ENCODE data around the gene TSHZ2.
A peak's percentile ranks its signal among the peaks of the same experiment; 100 is the strongest.
"Not testable (repeated sequence)": the region's sequence is repeated elsewhere in the genome, so short reads cannot be mapped to it uniquely, and the experiment has no call there.

The TSHZ2 gene

DNA sequence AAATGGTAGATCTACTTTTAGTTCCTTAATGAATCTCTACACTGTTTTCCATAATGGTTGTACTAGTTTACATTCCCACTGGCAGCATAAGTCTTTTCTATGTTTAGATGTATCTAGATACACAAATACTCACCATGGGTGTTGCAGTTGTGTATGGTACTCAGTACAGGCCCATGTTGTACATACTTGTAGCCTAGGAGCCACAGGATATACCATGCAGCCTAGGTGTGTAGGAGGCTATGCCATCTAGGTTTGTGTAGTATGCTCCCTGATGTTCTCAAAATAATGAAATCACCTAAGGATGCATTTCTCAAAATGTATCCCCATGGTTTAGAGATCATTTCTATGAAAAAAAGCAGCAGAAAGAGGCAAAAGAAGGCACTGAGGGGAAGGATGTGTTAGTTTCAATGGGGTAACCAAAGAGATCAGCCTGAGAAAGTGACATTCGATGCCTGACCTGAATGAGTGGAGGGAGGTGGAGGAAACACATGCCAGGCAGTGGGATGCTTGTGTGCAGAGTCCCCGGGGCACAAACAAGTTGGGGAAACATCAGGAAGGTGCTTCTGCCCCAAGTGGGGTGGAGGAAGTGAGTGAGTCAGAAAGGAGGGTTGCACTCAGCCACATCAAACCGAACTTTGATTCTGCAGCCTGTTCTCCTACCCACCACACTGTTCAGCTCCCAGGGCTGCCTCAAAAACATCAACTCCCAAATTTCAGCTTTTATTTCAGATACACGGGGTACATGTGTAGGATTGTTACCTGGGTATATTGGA lies 430.3 kb downstream of the TSHZ2 start:
- no peak for DNase-seq

DNA sequence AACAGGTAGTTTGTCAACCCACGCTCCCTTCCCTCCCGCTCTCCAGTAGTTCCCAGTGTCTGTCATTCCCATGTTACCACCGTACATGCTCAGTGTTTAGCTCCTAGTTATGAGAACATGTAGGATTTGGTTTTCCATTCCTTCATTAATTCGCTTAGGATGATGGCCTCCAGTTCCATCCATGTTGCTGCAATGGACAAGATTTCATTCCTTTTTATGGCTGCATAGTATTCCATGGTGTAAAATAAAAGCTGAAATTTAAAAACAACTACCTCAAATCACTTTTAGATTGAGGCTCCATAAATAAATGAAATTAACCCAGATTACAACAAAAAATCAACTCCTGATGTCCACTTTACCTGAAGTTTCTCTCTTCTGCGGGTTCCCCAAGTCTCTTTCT lies 430.9 kb downstream of the TSHZ2 start:
- no peak for DNase-seq

DNA sequence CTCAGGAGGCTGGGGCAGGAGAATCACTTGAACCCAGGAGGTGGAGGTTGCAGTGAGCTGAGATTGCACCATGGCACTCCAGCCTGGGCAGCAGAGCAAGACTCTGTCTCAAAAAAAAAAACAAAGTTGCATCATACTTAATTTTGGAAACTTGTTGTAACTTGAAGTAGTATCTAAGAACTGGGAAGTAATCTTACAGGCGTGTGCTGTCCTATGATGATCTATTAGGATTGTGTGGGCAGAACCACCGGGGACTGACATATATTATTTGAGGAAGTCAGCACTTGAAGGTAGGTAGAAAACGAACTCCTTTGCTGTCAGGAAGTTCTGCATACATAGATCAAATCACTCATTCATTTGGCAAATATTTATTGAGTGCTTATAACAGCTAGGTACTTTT lies 433.0 kb downstream of the TSHZ2 start:
- no peak for DNase-seq

DNA sequence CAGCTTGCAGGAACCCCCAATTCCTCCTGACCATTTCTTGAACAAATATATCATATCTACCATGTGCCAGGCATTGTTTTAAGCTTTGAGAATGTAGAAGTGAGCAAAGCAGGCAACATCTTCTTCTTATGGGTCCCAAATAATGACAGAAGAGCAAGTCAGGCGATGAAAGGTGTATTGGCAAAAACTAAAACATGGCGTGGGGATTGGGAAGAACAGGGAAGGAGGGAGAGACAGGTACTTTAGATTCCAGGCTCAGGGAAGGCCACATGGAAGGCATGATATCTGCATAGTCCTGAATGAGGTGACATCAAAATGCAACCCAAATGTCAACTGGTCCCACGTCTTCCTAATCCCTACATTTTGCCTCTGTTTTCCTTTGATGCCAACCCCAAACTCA lies 434.4 kb downstream of the TSHZ2 start:
- DNase-seq = no peak

DNA sequence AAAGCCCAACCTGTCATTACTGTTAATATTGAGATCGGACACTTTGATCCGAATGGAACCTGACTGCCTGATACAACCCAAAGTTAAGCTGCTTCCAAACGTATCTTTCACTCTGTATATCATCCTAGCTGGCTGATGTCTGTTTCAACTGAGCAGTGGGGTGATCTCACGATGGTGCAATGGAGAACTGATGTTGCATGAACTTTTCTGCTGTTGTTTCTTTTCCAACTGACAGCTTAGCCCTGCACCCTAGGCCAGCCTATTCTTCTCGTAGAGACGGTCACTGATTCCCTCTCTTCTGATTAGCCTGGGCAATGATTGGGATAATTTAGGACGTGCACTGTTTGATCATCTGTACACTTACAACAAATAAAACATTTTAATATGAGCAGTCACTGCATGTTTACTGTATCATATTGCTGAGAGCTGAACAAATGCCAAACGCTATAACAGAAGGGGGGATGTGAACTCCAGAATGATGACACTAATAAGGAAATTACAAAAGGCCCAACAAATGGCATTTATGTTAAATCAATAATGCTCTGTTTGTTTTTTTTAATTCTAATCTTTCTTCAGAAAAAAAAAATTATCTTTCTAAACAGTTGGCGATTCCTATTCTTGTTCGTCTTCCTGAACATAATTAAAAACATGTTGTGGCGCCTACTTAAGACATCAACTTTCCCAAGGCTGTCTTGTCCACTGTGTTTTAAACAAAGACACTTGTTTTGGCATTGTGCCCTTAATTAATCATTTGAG lies 436.7 kb downstream of the TSHZ2 start:
- no peak for DNase-seq

DNA sequence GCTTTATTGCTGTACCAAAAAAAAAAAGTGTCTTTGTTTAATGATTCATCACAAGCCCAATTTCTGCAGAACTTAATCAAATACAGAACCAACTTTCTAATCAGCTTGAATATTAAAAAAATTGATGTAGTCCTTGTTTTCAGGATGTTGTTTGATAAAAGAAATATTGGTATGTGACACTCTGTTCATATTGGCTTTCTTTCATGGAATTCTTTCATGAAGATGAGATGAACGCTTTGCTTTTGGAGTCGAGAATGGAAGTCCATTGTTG lies 437.2 kb downstream of the TSHZ2 start:
- no peak for DNase-seq

DNA sequence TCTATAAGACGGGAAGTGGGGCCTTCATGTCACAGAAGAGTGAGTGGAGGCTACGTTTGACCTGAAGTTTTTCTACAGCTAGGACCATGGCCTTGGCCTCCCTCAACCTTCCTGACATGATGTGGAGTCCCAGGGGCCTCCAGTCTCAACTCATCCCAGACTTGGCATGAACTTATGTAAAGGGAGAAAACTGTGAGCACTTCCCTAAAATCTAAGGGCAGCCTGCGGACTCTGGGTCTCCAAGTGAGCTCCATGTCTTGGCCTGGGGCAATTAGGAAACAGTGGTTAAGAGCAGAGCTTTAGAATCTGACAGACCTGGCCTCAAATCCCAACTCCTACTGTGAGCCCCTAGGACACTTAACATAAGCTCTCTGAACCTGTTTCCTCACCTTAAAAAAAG lies 439.0 kb downstream of the TSHZ2 start:
- DNase-seq = no peak

DNA sequence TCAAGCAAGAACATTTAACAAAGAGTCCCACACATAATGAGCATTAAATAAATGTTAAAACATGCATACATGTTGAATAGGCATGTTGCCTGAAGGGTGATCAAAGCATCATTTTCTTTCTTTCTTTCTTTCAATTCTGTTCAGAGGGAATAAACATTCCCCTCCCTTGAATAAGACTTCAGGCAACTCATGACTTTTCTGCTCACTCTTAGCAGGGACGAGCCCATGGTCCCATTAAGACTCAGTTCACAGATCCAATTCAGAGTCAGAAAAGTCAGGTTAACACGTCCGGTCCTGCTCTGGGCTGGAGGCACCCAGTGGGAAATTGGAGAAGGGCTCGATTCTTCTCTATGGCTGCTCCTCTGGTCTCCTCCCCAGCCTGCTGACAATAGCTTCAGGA lies 439.7 kb downstream of the TSHZ2 start:
- DNase-seq = no peak

DNA sequence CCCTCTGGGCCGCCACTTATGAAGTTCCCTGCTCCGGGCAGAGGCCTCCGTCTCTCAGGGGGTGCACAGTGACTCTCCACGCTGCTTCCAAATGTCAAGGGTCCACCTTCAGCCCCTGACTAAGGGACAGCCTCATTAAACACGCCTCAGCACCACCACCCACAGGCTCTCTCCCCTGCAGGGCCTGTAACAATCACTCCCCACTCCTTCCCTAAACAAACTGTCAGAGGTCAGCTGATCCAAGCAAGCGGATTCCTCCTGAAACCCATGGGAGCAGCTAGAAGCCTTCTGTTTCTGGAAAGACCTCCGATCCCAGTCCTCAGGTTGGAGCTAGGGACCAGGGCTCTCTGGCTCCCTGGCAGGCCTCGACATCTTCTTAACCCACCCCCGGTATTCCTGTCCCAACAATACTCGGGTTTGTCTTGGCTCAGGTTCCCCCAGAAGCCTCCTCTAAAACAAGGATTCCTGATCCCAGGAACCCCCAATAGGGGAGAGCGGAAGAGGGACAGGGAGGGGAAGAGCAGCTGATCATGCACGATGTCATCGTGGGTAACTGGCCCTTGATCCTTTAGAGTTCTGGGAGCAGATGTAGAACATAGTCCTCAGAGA lies 440.5 kb downstream of the TSHZ2 start:
- DNase-seq = no peak

DNA sequence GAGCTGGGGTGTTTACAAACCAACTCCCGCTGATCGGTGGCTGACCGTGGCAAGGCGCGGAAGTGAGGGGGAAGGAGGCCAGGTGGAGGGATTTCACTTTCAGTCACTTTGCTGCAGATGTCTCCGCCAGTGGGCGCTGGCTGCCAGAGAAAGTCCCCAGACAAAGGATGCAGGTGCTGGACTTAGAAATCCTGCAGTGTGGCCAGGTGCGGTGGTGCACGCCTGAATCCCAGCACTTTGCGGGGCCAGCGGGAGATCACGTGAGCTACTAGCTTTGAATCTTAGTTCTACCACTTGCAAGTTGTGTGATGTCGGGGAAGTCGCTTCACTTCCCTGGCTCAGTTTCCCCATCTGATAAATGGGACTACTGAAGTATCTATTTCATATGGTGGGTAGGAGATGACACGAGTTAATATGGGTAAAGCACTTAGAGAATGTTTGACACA lies 441.1 kb downstream of the TSHZ2 start:
- DNase-seq = peak; percentile 50

DNA sequence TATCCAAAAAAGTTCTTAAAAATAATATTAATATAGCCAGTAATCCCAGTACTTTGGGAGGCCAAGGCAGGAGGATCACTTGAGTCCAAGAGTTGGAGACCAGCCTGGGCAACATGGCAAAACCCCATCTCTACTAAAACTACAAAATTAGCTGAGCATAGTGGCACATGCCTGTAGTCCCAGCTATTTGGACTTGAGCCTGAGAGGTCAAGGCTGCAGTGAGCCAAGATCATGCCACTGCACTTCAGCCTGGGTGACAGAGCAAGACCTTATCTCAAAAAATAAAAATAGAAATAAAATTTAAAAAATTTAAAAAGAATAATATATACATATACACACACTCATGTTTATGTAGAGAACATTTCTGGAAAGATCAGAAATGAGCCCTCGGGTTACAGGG lies 441.7 kb downstream of the TSHZ2 start:
- not testable (repeated sequence) for DNase-seq

DNA sequence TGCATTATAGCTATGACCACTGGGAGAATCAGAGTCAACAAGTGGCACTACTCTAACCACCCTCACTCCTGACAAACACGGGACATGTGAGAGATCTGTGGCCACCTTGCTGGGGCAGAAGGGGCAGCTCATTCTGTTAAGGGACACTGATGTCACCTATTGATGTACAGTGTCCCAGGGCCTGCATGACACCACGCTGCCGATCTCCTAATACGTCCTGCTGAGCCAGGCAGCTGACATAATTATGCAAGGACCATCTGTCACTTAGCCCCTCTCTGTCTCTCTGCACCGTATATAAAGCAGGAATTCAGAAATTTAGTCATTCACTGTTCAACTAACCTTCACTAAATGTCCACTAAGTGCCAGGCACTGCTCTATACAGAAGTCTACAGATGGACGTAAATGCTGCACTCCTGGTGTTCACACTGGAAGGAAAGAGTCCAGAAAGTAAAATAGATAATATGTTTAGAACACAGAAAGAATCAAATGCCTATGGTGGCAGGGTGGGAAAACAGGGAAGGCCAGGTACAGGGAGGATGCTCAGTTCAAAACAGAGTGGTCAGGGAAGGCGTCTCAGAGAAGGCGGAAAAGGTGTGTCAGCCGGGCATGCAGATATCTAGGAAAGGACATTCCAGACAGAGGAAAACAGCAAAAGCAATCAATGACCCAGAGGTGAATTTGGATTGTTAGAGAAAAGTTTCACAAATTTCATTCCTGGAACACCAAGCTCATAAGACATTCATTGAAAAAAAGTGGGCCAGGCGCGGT lies 447.7 kb downstream of the TSHZ2 start:
- no peak for DNase-seq

DNA sequence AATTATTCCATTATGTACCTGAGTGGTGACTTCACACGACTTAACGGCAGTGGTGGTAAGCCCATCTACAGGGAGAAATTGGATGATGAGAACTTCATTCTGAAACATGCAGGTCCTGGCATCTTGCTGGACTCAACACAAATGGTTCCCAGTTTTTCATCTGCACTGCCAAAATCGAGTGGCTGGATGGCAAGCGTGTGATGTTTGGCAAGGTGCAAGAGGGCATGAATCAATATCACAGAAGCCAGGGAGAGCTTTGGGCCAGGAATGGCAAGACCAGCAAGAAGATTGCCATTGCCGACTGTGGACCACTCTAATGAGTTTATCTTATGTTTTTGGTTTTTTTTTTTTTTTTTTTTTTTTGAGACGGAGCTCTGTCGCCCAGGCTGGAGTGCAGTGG lies 449.2 kb downstream of the TSHZ2 start:
- DNase-seq = no peak

DNA sequence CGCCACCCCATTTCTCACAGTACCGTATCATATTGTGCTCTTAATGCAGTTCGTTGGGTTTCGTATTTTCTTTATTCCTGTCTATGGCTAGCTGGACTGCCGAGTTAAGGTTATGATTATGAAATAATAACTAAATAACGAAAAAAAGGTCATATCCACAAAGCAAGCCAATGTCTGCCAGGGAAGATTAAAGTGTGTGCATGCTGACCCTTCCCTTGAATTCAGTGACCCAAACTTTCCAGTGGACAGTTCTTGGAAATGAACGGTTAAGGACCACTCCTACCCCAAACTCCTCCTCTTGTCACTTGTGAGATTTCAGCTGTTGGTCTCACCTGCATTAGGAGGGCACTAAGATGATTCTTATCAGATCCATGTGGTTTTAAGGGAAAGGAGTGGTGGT lies 449.9 kb downstream of the TSHZ2 start:
- DNase-seq = no peak

DNA sequence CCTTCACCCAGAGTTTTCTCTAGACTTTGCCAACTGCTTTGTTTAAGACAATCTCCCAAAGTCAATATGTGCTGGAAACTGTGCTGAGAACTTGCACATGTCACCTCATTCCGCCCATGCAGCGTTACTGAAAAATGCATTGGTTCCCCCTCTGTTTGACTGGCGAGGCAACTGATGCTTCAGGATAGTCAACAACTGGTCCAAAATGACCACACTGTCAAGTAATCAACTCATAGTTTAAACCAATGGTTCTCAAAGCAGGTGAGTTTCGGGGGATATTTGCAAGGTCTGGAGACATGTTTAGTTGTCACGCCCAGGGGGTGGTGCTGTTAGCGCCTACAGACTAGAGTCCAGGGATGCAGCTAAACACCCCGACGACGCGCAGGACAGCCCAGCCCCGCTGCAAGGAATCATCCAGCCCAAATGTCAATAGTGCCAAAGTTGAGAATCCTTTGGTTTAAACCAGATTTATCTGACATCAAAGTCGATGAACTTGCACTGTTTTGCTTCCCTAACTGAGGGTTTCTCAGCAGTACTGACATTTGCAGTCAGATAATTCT lies 451.5 kb downstream of the TSHZ2 start:
- no peak for DNase-seq

DNA sequence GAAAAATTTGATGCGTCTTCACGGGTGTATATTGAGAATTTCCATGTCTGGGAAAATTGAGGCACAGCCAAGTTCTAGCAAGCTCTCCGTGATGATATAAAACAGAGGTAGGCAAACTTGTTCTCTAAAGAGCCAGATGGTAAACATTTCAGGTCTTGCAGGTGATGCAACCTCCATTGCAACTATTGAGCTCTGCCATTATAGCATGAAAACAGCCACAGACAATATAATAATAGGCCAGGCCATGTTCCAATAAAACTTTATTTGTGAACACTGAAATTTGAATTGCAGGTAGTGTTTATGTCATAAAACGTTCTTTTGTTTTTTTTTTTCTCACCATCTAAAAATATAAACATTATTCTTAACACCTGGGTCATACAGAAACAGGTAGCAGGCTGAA lies 453.3 kb downstream of the TSHZ2 start:
- no peak for DNase-seq

DNA sequence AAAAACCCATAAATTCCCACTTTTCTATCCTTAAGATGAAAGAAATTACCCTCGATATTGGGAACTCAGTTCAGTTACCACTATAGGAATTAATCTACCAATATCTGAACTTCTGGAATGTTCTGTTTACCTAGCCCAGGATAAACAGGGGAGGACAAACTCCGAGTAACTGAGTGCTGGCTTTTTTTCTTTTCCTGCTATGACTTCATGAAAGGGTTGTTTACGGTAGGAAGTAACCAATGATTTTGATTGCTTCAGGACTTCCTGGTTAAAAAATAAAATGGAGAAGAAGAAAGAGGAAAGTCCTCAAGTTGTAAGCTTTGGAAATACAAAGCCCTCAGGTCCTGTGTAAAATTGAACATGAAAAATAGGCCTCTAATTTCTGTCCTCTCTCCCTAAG lies 453.8 kb downstream of the TSHZ2 start:
- DNase-seq = no peak

DNA sequence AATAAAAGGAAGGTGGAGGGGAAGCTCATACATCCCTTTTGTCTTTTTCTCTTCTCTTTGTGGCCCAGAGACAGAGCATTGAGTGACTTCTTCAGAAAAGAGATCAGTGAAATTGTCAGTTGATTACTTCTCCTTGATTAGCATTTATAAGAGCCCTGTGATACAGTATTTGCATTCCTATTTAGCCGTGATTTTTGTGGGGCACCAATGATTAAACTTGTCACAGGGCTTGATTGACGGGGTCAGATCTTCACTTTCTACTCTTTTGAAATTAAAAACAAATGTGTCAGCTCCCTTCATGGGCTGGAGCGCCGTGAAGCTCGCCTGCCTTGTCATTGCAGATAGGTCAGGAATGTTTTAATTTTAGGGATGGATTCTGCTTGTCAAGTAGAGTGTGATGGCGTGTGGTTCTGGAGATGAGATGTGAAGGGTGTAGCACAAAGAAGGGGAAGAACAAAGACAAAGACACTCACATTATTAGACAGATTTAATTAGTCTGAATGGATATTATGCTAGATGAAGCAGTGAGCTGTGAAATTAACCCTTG lies 454.7 kb downstream of the TSHZ2 start:
- DNase-seq = no peak

DNA sequence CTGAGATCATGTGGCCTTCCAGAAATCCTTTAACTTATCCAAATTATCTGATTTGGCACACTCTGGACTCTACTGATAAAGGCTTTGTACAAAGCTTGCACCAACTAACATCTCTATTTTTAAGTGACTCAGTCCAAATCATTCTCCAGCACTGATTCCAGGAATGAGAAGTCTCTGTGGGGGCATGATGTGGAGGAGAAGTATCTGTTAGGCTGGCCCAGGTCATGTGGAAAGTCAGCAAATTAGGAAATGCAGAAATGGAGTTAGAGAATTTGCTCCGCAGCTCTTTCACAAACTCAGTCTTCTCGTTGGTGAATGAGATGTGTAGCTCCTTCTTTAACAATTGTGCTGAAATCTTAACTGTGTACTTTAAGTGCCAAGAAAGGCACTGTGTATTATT lies 455.8 kb downstream of the TSHZ2 start:
- DNase-seq = no peak

DNA sequence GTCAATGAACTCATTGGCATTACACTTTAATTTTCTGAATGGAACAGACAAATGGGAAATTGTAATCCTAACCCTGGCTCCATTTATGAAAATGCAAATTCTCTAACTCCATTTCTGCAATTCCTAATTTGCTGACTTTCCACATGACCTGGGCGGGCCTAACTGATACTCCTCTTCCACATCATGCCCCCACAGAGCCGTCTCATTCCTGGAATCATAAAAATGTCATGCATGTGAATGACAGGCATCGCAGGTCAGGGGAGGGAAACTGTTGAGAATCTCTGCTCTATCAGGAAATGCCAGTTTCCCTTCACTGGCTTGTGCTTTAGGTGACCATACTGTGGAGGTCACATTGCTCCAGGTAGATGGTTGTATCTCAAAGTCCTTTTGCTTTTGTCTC lies 456.4 kb downstream of the TSHZ2 start:
- DNase-seq = no peak

DNA sequence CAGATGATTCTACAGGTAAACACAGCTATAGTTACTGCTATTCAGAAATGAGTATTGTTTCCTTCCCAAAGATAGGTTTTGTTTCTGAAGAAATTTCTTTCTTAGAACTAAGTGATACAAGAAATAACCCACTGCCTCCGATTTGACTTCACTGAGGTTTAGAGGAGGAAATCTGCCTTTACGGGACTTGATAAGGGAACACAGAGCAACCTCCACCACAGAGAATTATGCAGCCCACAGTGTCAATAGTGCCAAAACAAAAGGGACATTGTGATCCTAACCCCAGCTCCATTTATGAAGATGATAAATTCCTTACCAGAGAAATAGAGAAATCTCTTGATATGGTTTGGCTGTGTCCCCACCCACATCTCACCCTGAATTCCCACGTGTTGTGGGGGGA lies 456.8 kb downstream of the TSHZ2 start:
- DNase-seq = no peak

DNA sequence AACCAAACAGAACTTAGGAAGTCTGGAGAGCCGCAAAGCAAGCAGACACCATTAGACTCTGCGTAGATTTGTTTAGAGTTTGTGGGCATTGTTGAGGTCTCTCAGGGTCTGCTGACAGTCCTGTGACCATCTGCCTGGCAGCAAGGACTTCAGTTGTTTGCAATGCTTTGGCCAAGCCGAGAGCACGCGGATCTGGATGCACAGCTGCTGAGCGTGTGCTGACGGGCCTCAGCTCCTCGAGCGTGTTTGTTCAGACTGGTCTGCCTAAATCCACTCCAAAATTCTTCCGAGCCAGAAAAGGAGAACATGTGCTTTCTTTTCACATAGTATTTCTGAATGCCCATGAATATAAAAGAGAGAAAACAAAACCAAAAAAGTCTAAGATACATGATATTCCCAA lies 462.5 kb downstream of the TSHZ2 start:
- DNase-seq = no peak

DNA sequence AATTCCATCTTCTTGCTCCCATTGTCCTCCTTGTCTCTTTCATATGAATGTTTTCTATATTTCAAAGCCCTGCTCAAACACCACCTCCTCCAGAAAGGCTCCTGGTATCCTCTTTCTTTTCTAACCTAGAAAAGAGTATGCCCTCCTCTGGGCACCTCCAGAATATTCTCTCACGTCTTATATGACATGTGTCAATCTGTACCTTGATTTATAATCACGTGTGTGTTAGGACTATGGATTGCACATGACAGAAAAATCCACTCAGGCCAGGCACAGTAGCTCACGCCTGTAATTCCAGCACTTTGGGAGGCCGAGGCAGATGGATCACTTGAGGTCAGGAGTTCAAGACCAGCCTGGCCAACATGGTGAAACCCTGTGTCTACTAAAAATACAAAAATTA lies 464.8 kb downstream of the TSHZ2 start:
- not testable (repeated sequence) for DNase-seq
